Measurements from ENCODE around the gene MTRF1L. TPM values are rescaled to one million over a fixed set of nuclear protein-coding genes. Genes with fewer than 3 reads are reported as not detected.

The MTRF1L gene
- total and polyA plus RNA-seq, 2 of the 13 experiments (the other 11 are each of a cell fraction or from before 2014, with no cell fraction given): 17.6 to 28.7 TPM

GRCh38 chr6:153002613-153003365, at the start of gene MTRF1L (continued):
- TF ChIP-seq ZBTB33 (CRISPR knock-in tag; IDR thresholded peaks at IDR 0.05): no peak
- TF ChIP-seq SMC3 (IDR thresholded peaks at IDR 0.05; ENCODE audit: low read length): no peak
- TF ChIP-seq NR3C1 (CRISPR knock-in tag; IDR thresholded peaks at IDR 0.05): no peak
- TF ChIP-seq RELA (CRISPR knock-in tag; IDR thresholded peaks at IDR 0.05): no peak
- TF ChIP-seq RFXANK (CRISPR knock-in tag; IDR thresholded peaks at IDR 0.05): 0 out of 2 replicates have a peak, but pooled peaks have one; percentile 25
- no peak; a peak in 1 of 4 replicates for TF ChIP-seq REST (IDR thresholded peaks at IDR 0.05; ENCODE audit: borderline replicate concordance in 1 of 2, low read depth in 1 of 2, low read length in 2 of 2)
- no peak for TF ChIP-seq ZNF737 (CRISPR knock-in tag; IDR thresholded peaks at IDR 0.05; ENCODE audit: borderline replicate concordance)
- no peak for TF ChIP-seq ETV6 (CRISPR knock-in tag; conservative IDR thresholded peaks at IDR 0.05)
- peak; percentile 80 for TF ChIP-seq PHF8 (CRISPR knock-in tag; IDR thresholded peaks at IDR 0.05)
- no peak for TF ChIP-seq CHD4 (IDR thresholded peaks at IDR 0.05; ENCODE audit: borderline replicate concordance, low read length)
- no peak for TF ChIP-seq PBX3 (CRISPR knock-in tag; IDR thresholded peaks at IDR 0.05; ENCODE audit: borderline replicate concordance)
- no peak for TF ChIP-seq ZMAT5 (CRISPR knock-in tag; IDR thresholded peaks at IDR 0.05; ENCODE audit: borderline replicate concordance, low read depth)
- TF ChIP-seq SKIL (CRISPR knock-in tag; IDR thresholded peaks at IDR 0.05; ENCODE audit: borderline replicate concordance): no peak; the same call in 1 of the 2 replicates
- TF ChIP-seq ELK4 (CRISPR knock-in tag; IDR thresholded peaks at IDR 0.05; ENCODE audit: borderline replicate concordance): peak; percentile 42; the same call in 1 of the 2 replicates
- peak; percentile 48; the same call in 1 of the 2 replicates for TF ChIP-seq ZMYM2 (CRISPR knock-in tag; IDR thresholded peaks at IDR 0.05)
- no peak for TF ChIP-seq ZNF652 (CRISPR knock-in tag; IDR thresholded peaks at IDR 0.05; ENCODE audit: borderline replicate concordance, low read depth)
- peak; percentile 22; the same call in 1 of the 2 replicates for TF ChIP-seq CBFB (CRISPR knock-in tag; IDR thresholded peaks at IDR 0.05)

All from HepG2 (cell line).